HG03175 (cell line): Measurements from ENCODE around the gene PRICKLE1.

Source experiments
- ATAC-seq: cut with Tn5 transposase; IDR thresholded peaks from one replicate; pipeline ENCODE4 v1.9.1; 2021; ENCODE audit warnings: mild to moderate bottlenecking, moderate library complexity; ENCODE audit not compliant: unreplicated experiment

Gene PRICKLE1

DNA sequence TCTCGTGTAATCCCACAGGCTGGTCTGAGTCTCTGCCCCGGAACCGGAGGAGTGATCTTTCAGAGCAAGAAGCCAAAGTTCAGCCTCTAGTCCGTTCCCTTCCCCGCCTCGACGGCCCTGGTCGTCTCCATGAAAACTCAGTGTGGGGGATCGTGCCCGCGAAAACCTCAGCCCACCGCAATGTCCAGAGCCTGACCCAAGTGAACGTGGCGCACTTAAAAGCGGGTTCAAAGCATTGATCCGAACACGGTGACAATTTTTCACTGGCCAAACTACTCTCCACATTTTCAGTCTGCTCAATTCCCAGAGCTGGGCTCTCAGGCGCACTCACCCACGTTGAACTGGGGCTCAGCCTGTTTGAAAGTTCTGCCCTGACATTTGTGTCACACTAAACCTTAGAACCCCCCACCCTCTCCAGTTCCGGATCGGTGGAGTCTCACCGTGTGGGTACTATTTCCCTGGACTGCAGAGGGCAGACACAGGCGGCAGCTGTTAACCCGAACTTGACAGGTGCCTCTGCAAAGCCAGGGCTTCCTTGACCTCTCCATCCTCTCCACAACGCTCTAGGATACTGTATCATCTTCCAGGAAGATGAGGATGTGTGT, 886 bp upstream of the PRICKLE1 start:
- peak; percentile 29 for ATAC-seq

DNA sequence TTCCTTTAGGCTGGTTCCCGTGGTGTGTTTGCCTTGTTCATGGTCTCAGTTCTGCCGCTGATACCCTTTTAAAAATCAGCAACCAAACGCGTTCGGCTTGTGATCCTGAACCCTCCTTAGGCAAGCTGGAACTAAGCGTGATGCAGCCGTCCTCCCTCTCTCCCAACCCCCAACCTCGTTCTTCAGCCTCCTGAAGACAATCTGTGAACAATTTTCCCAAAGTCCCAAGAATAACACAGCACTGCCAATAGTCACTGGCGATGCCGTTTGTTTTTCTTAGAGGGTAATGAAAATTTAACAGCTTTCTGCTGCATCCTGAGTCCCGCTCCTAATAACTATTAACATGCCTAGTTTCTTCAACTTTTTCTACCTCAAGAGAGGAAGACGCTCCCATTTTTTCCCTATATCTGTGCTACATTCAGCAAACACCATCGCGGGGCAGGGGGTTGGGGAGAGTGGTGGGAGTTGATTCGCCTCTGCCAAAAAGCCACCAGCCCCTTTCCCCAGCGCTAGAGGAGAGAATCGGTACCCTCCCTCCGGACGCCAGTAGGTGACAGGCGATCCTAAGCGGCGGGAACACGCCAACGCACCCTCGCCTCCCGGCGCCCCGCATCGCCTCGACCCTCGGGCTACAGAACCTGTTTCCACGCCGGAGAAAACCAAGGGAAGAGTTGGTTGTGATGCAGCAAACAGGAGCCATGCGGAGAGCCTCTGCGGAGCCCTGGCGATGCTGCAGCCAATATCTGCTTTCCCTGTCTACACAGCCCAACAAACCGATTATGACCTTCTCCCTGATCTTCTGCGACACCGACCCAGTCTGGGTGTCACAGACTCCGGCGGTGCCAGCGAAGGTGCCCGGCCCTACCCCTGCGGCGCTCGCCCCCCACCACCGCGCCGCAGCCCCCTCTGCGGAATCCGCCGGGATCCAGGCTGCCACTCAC, 752 bp downstream of the PRICKLE1 start:
- ATAC-seq = peak; percentile 30

DNA sequence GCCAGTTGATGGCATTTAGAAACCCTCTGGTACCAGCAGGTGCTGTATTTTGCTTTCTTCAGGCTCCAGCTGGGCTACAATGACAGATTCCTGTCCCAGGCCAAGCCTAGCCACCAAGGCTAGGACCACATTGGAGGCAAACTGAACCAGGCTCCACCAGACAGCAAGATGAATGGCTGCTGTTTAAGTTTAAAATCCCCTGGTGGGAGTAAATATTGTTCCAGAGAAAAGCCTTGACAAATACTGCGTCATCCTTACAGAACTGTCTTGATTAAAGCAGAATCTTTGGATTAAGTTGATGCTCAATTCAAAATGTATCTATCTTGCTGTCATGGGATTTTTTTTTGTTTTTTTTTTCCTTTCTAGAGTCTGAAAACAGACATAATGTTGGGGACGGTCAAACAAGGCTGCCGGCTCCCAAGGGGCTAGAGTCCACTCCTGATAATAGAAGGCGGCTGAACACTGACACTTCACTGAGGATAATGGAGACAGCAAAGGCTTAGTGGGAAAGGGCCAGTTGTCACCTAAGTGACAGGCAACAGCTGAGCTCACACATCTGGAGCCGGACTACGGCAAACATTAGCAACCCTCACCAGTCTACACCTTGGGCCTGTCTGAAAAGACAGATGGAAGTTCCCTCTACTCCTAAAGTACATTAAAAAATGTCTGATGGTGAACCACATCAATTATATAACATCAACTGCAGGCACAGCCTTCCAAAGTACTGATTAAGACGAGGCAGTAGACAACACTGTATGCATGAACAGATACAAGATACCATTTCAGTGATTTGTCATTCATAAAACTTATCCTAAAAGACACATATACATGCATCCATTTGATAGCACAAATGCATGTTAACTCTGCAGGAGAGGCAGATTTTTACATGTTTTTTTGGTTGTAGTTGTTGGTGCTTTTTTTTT, 1.7 kb downstream of the PRICKLE1 start:
- ATAC-seq = no peak

DNA sequence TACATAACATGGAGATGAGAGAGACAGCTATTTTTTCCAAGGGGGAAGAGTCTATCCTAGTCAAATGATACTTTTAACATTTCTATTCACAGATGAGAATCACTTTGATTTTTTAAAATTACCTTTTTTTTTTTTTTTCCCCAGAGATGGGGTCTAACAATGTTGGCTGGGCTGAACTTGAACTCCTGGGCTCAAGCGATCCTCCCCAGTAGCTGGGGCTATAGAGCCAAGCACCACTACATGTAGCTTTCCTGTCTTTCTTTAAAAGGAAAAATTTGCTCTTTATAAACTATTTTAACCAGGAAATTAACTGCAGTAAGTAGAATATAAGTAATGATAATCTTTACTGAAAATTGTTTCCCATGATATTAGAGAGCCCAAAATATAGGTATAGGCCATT, 3.3 kb downstream of the PRICKLE1 start:
- ATAC-seq = no peak

DNA sequence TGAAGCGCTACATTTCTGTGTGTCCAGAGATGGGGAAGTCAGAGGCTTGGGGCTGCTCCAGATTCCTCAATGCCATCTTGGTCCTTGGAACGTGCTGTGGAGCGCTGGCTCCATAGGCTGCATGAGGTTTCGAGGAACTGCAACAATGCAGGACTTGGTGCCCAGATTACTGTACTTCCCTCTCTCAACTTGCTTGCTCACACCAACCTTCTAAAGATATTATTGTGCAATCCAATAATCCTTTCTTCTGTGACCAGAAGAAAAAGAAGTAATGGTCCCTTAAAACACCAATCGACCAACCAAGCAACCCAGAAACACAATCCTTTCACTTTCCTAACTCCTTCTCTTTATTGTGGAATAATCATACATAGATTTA, 3.7 kb downstream of the PRICKLE1 start:
- ATAC-seq = no peak

DNA sequence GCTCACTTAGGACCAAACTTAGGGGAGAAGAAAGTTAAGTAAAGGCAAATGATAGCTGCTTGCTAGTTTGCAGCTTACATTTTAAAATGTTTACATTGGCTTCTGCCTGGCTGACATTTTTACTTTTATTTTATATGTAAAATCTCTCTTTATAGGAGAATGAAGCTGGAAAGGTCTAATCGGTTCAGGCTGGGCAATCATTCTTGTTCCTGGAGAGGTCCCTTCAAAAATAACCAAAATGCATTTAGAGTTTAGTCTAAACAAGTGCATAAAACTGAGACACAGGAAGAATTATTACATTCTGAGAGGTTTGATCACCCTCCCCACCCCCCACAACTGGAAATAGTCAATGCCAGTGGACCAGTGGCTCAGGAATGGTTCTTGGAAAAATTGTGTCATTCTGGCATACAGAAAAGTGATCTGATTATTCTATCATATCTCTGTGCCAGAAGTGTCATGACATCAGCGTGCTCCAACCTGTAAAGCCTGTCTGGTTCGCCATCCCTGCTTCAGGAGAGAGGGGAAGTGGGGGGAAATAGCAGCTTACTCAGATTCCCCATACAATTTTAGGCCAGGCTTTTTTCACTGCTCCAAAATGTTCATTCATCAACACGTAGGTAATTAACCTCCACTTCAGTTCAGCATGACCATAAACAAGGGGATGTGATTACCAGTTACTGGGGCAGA, 4.2 kb downstream of the PRICKLE1 start:
- ATAC-seq = no peak

DNA sequence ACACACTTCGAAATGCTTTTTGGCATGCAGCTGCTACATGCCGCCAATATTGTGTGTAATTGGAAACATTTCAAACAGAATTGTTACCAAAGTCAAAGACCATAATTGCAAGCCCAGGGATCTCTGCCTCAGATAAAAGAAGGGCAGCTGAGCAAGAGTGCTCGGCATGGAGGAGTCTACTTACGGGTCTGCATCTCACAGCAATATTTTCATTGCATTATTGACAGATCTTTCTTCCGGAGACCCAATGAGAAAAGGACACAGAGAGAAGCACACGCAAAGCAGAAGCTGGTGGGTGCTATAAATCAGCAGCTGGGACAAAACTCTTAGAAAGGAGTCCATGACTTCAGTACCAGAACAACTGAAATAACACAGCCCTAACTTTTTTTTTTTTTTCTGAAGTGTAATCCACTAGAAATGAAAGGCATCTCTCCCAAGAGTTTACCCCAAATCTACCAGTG, 4.9 kb downstream of the PRICKLE1 start:
- no peak for ATAC-seq

DNA sequence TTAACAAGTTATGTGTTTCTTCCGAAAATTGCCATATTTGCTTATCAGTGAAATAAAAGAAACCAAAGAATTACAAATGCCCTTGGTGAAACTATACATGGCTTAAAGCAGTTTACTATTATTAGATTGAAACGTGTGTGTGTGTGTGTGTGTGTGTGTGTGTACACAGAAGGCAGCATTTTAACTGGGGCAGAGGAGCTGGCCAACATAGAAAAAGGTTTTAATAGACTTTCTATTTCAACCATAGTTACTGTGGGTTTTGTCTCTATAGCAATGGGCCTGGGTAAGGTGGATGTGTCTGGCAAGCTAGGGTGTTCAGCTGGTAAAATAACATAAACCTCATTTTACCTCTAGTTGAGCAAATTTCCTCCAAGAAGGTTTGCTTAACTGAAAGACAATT, 6.5 kb downstream of the PRICKLE1 start:
- ATAC-seq = no peak

DNA sequence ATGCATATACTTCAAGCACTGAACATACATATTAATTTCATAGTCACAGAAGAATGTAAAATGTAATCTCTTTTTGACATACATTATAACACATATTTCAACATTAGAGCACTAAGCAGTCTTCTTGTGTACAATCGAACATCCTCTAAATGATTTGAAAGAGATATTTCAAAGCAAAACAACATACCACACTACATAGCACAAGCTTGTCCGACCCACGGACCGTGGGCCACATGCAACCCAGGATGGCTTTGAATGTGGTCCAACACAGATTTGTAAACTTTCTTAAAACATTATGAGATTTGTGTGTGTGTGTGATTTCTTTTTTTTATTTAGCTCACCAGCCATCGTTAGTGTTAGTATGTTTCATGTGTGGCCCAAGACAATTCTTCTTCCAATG, 7.0 kb downstream of the PRICKLE1 start:
- no peak for ATAC-seq

DNA sequence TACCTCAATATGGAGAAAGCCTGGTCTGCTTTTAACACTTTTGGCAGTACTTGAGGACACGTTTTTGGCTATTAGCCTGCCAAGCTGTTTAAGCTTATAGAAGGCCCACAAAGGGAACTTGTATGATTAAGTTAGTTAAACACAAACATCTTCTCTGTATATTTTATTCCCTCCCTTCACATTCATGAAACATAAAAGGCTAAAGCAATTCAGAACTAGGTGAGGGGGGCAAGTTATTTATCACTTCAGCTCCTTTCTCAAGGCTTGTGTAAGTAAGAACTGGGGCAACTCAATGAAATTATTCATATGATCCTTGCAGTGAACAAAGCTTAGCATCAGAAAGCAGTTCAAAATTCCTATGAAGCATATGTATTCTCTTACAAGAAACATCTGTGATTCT, 7.5 kb downstream of the PRICKLE1 start:
- ATAC-seq = no peak

DNA sequence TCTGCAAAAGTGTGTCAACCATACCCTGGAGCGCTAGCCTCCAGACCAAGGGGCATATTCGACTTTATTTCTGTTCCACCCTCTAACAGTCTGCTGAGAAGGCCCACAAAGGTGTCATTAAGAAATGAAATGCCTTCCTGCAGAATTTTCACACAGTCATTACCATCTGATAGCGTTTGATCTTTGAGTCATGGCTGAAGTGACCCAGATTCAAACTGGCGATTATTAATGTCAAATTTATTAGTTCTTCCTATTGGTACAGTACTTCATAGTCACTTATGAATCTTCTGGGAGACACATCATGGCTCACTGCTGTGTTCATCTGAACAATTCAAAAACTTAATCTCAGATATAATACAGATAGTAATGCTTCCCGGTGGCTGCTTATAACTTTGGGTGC, 13.2 kb downstream of the PRICKLE1 start:
- no peak for ATAC-seq

DNA sequence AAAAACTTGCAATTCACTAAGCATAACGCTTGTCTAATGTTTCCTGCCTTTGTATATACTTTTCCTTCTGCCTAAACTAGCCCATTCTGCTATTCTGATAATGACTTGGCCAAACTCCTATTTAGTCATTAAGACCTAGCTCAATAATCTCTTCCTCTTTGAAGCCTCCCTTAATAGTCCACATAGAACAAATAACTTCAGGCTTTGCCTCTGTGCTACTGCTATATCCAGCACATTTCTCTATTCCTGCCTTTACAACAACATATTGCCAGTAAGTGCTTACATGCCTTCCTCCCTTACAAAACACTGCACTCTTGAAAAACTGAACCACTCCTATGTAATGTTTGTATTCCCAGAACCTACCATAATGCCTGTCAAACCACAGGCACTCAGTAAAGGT, 13.8 kb downstream of the PRICKLE1 start:
- no peak for ATAC-seq

DNA sequence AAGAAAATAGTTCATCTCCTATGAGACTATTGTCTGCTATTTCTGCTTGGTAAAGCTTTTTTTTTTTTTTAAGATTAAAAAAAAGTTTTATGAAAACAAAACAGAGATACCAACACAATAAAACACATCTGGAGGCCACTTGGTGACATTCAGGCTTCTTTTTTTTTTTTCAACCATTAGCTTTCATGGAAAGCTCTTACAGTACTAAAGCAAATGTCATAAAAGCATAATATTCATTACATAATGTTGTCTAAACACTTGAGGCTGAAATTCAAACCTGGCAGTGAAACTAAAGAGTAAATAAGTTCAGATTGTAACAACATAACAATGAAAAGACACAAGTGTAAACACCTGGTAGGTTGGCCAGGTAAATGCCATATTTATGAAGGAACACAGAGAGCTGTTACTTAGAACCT, 14.7 kb downstream of the PRICKLE1 start:
- no peak for ATAC-seq

DNA sequence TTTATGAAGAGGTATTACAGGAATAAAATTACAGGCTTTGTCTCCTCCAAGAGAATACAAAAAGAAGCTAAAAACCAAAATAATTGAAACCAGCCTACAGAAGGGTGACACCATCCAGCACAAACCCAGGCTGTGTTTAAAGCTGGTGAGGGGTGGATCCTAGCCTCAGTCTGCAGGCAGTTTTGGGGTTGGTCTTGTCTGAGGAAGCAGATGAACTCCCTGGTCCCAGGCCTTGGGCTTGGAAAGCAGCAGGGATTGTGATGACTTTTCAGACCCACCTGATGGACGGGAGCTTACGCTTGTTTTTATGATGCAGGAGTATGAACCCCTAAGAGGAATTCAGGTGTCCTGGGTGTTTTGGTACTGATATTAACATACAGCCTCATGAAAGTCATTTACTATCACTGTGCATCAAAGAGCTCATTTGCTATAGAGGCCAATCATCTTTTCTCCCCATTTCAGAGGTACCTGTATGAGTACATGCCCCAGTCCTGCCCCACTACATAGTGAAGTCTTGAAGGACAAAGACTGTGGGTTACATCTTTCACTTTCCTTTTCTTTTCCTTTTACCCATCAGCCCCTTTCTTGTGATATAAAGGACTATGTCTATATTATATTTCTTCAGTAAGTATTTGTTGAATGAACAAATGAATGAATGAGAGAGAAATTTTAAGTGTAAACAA, 18.1 kb downstream of the PRICKLE1 start:
- no peak for ATAC-seq

DNA sequence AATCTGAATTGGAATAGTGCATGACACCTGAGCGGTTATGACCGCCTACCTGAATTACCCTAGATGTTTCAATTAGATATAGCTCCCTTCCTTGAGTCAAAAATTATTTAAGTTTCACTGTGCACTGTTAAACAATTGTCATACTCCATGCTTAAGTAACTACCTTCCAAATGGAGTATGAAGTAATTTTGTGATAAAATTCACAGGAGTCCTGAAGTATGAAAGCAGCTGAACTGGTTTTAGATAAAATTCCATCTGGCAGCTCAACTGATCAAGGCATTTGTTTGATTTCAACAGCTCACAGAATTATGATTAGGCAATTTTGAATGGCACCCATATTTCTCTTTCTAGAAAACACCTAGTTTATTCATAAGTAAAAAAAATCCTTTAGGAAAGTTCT, 19.5 kb downstream of the PRICKLE1 start:
- no peak for ATAC-seq

DNA sequence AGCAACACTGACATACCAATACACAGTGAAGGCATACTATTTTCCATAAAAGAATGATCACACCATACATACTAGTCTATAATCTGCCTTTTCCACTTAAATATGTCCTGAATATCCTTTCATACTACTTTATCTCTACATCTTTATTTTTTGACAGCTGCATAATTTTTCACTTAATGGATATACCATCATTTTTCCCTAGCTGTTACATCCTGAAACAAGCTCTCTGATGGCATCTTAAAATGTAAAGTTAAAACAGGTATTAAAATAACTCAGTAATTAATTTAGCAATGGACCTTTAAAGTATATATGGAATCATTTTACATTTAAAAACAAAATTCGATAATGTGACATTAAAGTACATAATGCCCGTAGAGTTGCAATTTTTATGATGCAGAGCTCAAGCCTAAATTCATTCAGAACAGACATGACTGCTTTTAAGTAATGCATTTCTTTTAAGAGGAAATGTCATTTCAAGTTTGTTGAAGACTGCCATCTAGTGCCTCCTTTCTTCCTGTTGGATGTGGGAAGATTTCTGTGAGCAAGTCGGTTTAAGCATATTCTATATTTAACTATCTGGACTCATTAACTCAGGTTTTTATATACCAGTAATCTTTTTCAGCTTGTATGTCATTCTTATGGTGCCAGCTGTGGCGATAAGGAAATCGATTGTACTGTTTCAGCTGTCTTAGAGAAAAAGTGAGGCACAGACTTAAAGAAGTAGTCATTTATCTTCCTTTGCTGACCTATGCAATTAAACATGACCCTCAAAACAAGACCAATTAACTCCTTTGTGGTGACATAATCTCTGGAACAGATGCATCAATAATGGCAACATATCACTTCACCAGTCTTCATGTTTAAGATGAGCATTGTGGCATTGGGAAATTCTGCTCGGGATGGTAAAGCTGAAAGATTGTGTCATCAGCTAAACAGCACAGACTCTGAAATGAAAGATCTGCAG, 20.3 kb downstream of the PRICKLE1 start:
- peak; percentile 57 for ATAC-seq

DNA sequence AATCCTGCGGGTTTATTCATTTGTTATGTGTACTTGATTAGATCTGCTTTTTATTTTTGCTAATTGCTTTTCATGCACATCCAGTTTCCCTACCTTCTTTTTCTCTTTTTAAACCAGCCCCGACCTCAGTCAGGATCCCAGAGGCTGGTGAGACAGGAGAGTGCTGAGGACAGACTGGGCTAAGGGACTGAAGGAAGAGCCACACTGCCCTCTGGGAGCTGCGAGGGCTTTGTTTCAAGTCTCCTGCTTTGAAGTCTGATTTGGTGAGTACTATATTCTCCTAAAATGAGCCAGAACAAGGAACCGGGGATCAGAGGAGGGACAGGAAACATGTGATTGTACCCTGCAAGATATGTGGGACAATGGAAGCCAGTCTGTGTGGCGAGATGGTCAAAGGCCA, 23.9 kb downstream of the PRICKLE1 start:
- ATAC-seq = no peak

DNA sequence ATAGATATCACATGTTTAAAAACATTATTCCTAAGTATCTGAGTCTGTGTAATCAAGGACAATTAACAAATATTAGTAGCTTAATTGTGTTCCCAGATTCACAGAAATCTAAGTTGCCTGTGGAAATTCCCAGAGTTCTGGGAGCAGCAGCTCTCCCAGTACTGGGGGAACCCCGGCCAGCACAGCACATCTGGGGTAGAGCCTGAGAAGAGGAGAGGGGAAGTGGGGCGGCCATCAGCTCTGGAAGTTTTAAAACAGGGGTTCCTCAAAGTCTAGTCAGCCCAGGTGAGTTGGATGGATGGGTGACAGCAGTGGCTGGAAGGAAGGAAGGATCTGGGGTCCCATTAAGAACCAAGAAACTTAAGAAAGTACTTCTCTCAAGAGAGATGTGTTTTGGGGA, 24.6 kb downstream of the PRICKLE1 start:
- ATAC-seq = no peak

DNA sequence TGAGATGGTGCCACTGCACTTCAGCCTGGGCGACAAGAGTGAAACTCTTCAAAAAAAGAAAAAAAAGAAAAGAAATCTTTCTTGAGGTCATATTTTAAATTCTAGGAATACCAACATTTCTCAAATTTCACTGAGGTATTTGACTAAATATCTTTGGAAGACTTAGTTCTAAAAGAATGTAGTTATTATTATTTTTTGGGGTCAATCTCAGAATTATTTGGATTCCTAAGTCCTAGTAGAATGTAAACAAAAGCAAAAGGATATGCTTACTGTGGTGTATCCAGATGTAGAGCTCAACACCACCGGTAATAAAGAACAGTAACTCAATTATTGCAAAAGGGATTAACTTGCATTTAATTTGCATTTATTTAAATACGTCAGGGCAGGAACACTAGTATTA, 25.0 kb downstream of the PRICKLE1 start:
- no peak for ATAC-seq
